ENCODE measurements around the gene JAKMIP1. TPM values are rescaled to one million over a fixed set of nuclear protein-coding genes. Genes with fewer than 3 reads are reported as not detected.

Gene JAKMIP1
- polyA plus RNA-seq, 1 donor from 2014 or later: 15.3 TPM

DNA sequence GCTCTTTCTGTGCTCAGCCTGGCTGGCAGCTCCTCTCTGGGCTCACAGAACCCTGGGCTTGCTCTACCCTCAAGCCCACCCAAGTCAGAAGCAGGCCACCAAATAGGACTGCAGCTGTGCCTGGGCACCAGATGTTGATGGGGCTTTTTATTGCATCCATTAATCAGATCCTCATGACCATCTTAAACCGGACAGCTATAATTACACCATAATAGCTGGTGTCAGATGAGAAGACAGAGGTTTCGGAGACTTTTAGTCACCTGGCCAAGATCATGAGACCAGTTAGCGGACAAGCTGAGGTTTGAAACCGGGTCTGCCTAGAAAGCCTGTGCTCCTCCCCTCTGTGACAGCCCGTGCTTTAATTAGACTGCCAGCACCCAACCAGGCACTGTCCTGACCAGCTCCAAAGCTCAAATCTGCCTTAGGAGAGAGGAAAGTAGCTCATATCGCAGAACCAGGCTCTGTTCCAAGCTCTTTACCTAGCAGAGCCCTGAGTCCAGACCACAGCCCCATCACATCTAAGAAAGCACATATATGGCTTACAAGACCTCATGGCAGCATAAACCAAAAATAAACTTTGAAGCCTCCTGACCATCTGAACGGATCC, 88.9 kb downstream of the JAKMIP1 start:
- Histone ChIP-seq H3K36me3 (ENCODE audit: insufficient read depth, low read length) (no peaks in the 10 kb centered on the region), H2AFZ (ENCODE audit: low read depth, low read length) (no peak overlapping the region), H3K4me2 (ENCODE audit: low read length) (no peak overlapping the region), H3K27me3 (ENCODE audit: insufficient read depth, low read depth, low read length) (no peaks in the 10 kb centered on the region), H3K9me2 (ENCODE audit: insufficient read depth, low read length) (no peaks in the 10 kb centered on the region), H3K79me2 (replicated peaks; ENCODE audit: insufficient read depth, low read length) (no peaks in the 10 kb centered on the region), H3F3A (ENCODE audit: insufficient read depth, low read length, poor library complexity, severe bottlenecking) (no peaks in the 10 kb centered on the region), H3K9ac (ENCODE audit: low read length) (no peak overlapping the region), H3K4me3 (ENCODE audit: low read length) (no peak overlapping the region), H3K9me3 (ENCODE audit: low read length) (no peaks in the 10 kb centered on the region), H3K27ac (ENCODE audit: low read length) (no peak overlapping the region), H4K20me1 (ENCODE audit: insufficient read depth) (no peaks in the 10 kb centered on the region)
- no peak for TF ChIP-seq POLR2AphosphoS5 (IDR thresholded peaks at IDR 0.05)
- TF ChIP-seq EP300 (conservative IDR thresholded peaks at IDR 0.05; ENCODE audit: poor library complexity, severe bottlenecking): no peak
- no peak for TF ChIP-seq CTCF (IDR thresholded peaks at IDR 0.05; ENCODE audit: poor library complexity, severe bottlenecking)
- TF ChIP-seq EZH2 (IDR thresholded peaks at IDR 0.05; ENCODE audit: borderline replicate concordance, insufficient read depth, low read length, poor library complexity, severe bottlenecking): no peak
- no peak for TF ChIP-seq TAF1 (IDR thresholded peaks at IDR 0.05; ENCODE audit: low read depth)
- no peak for TF ChIP-seq MXI1 (conservative IDR thresholded peaks at IDR 0.05; ENCODE audit: poor library complexity, severe bottlenecking)

DNA sequence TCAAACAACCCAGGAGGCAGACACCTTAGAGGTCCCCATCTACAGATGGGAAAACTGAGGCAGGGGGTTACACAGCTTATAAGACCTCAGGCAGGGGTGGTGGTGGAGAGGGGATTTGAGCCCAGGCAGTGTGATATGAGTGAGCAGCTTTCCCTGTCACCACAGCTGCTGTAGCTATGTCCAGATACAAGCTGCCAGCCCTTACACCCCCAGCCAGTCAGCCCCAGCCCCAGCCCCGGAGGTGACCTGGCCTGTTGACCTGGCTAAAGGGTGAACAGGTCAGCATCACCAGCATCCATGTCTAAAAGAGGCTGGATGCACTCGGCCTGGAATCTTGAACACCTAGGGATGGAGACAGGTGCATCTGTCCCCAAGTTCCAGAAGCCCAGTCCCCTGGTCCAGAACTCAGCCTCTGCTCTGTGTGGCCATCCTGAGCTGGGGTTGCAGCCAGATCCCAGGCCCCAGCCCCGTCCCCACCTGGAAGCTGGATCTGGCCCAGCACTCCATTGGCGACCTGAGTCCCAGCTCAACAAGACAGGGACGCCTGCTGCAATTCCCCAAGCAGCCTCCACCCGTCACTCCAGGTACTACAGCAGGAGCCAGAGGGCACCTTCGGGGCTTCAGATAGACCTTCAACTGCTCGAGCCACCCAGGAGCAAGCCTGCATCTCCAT, 89.5 kb downstream of the JAKMIP1 start:
- Histone ChIP-seq H3K9me2 (ENCODE audit: insufficient read depth, low read length) (no peaks in the 10 kb centered on the region), H3F3A (ENCODE audit: insufficient read depth, low read length, poor library complexity, severe bottlenecking) (no peaks in the 10 kb centered on the region), H3K4me2 (ENCODE audit: low read length) (no peak overlapping the region), H2AFZ (ENCODE audit: low read depth, low read length) (no peak overlapping the region), H3K9ac (ENCODE audit: low read length) (no peak overlapping the region), H3K4me3 (ENCODE audit: low read length) (no peak overlapping the region), H3K79me2 (replicated peaks; ENCODE audit: insufficient read depth, low read length) (no peaks in the 10 kb centered on the region), H4K20me1 (ENCODE audit: insufficient read depth) (no peaks in the 10 kb centered on the region), H3K9me3 (ENCODE audit: low read length) (no peaks in the 10 kb centered on the region), H3K27me3 (ENCODE audit: insufficient read depth, low read depth, low read length) (no peaks in the 10 kb centered on the region), H3K27ac (ENCODE audit: low read length) (no peak overlapping the region), H3K36me3 (ENCODE audit: insufficient read depth, low read length) (no peaks in the 10 kb centered on the region)
- no peak for TF ChIP-seq EP300 (conservative IDR thresholded peaks at IDR 0.05; ENCODE audit: poor library complexity, severe bottlenecking)
- no peak for TF ChIP-seq REST (IDR thresholded peaks at IDR 0.05; ENCODE audit: borderline replicate concordance)
- no peak for TF ChIP-seq MXI1 (conservative IDR thresholded peaks at IDR 0.05; ENCODE audit: poor library complexity, severe bottlenecking)
- no peak for TF ChIP-seq RAD21 (conservative IDR thresholded peaks at IDR 0.05)
- TF ChIP-seq TAF1 (IDR thresholded peaks at IDR 0.05; ENCODE audit: low read depth): no peak
- TF ChIP-seq EZH2 (IDR thresholded peaks at IDR 0.05; ENCODE audit: borderline replicate concordance, insufficient read depth, low read length, poor library complexity, severe bottlenecking): no peak
- no peak for TF ChIP-seq SMC3 (conservative IDR thresholded peaks at IDR 0.05; ENCODE audit: poor library complexity)
- TF ChIP-seq CTCF (IDR thresholded peaks at IDR 0.05; ENCODE audit: poor library complexity, severe bottlenecking): no peak
- TF ChIP-seq POLR2AphosphoS5 (IDR thresholded peaks at IDR 0.05): no peak

Measured in neural cell (in vitro differentiated cells).